NCI-H748 (cell line): Measurements from ENCODE around the gene KCNS3.

Experiments used
- DNase-seq: peaks from one replicate; lab custom pipeline; 2025; ENCODE audit not compliant: unreplicated experiment; lab: John Stamatoyannopoulos, UW

KCNS3 gene, protein sequence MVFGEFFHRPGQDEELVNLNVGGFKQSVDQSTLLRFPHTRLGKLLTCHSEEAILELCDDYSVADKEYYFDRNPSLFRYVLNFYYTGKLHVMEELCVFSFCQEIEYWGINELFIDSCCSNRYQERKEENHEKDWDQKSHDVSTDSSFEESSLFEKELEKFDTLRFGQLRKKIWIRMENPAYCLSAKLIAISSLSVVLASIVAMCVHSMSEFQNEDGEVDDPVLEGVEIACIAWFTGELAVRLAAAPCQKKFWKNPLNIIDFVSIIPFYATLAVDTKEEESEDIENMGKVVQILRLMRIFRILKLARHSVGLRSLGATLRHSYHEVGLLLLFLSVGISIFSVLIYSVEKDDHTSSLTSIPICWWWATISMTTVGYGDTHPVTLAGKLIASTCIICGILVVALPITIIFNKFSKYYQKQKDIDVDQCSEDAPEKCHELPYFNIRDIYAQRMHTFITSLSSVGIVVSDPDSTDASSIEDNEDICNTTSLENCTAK

DNA sequence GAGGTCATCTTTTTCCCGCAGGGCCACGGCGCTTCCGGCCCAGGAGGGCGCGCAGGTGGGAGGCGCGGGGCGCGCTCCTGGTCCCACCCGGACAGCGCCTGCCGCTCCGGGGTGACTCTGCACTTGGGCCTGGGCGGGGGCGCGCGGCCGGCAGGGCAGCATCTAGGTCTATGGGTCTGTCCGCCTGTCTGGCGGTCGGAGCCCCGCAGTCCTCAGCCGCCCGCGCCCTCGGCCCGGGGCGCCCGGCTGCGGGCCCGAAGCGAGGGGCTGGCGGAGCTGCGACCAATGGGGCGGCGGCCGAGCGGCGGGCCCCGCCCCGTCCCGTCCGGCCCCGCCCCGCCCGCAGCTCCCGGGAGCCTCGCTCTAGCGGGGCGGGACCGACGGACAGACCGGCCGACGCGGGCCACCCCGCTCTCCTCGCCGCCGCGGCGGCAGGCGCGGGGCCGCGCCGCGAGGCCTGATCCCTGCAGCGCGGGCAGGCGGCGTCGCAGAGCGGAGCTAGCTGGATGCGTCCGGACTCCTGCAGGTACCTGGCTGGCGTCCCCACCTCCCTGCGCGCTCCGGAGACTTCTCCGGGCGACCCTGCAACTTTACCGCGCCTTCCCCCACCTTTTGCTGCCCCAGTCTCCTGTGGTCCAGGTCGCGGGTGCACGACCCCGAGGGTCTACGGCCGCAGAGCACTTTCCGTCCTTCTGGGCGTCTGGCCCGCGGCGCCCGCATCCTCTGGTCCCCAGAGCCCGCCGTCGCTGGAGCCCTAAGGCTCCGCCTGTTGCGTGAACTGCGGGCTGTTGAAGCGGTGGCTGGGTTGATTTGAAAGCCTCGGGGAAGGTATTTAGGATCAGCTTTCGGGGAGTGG lies at the start of gene KCNS3:
Gene KCNS3 (plus strand): TSS at position 387 of the 856 bp plus-strand sequence. CDS start 52,342 bp downstream, outside the sequence.
- DNase-seq, result peak; percentile 73

DNA sequence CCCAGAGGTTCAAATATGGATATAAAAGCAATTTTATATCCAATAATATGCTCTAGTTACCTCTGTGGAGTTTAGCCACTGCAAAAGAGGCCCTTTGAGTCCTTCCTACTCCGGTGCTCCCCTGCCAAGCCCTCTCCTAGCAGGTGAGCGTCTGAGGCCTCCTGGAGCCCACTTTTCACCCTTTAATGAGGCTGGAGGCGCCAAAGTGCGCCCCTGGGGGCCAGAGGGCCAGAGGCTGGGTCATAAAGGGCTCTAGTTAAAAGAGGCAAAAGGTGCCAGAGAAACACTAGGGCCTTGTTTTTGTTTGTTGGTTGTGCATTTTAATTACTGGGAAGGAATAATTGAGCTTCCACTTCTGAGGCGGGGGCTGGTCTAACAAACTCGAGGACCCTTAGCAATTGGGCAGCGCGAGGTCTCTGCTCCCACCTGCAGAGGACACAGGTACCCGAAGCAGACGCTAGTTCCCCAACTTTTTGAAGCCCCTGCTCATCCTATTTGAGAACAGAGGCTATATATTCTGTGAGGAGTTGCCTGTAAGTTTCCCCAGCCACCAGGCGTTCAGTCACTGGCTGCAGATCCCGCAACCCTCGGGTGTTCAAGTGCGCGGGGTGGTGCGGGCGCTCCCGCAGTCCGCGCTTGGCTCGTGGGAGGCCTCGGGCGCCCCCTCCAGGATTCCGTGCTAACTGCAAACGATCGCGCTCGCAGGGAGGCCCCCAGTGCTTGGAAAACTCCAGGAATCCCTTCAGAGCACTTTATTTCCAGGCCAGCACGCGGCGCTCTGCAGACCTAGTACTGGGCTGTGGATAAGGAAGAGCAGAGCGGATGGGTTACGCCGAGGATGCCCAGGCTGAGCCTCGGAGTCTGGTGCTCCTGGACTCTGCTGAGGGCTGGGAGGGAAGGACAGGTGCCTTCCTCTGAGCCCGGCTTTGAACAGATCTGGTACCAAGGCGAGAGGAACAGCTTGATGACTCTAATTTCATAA lies 48.1 kb upstream of the KCNS3 start:
- DNase-seq, result peak; percentile 50

DNA sequence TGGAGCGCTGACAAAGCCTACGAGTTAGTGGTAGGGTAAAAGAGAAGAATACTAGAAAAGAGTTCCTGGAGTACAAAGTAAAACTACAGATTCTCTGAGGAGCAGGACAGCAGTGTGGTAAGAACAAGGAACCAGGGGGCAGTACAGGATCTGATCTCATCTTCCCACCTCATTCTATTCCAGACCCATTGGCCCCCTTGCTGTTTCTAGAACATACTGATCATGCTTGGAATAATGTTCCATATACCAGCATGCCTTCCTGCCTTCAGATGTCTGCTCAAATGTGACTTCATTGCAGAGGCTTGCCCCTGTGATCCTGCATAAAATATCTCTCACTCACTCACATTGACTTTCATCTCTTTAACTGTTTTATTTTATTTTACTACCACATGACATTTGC lies 43.0 kb upstream of the KCNS3 start:
- no peak for DNase-seq

DNA sequence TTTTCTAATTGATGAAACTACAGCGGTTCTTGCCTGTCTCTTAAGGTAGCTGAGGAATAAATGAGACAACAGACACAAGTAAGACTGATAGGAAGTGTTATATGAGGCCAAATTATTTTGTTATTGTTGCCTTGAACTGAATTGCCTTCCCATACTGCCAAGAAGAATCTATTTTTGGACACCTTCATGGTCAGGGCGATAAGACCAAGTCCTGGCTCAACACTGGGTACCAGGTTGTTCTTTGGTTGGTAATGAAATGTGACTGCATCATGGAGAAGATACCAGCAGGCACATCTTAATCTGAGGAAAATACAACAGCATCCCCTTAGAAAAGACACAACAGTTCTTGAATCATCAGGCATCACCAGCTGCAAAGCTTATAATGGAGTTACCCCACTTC lies 38.5 kb upstream of the KCNS3 start:
- DNase-seq, result no peak

DNA sequence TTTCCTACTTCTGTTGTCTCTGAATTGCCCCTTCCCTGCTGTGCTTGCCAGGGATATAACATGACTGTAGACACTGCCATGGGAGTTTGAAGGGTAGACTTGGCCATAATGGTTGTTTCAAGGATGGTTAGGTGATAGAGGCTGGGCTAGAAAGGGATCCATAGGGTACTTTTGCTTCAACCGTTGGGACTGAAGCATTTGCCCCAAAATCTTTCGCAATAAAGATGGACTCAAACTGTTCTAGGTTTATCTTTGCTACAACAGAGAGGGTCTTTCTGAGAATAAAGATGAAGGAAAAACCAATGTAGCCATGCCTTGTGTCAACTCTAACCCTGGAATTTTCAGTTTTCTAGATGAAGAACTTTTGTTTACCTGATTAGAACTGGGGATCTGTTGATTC lies 35.0 kb upstream of the KCNS3 start:
- DNase-seq, result no peak

DNA sequence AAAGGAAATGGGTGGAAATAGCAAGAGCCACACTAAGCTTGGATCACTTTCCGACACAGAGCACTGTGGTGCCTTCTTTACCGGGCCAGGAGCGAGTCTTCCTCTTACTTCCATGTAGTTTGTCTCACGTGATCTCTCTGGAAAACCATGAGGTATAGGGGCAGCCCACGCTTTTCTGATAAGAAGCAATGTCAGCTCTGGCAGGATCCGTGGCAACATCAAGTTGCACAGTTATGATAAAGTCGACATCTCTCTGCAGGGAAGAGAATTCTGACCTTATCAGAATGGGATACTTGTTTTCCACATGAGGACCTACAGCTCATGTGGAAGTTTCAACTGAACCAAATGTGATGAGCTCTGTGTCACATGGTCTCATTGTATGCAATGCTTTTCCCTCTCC lies 32.7 kb upstream of the KCNS3 start:
- no peak for DNase-seq

DNA sequence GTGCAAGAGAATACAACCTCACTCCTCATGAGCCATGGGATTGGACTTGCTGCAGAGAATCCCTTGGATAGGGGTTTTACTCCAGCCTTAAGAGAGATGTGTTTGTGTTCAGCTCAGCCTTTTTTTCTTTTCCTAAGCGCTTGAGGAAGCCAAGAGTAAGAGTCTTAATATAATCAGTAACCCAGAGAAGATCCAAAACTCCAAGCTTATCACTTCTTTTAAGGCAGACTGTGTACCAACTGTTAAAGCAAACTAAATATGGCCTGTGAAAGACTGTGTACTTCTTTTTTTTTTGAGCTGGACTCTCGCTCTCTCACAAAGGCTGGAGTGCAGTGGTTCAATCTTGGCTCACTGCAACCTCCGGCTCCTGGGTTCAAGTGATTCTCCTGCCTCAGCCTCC lies 31.8 kb upstream of the KCNS3 start:
- no peak for DNase-seq

DNA sequence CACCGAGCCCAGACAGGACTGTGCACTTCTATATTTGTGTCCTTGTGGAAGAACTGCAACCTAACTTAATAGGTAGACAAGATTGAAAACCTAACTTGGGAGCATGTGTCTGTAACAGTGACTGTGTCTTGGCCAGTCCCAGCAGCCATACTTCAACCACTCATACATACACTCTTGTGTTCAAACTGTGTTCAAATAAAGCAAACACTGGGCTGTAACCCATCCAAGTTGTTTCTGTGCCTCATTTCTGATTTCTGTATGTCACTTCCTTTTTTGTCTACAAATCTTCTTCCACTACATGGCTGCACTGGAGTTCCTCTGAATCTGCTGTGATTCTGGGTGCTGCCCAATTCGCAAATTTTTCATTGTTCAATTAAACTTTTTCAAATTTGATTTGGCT lies 31.2 kb upstream of the KCNS3 start:
- no peak for DNase-seq

DNA sequence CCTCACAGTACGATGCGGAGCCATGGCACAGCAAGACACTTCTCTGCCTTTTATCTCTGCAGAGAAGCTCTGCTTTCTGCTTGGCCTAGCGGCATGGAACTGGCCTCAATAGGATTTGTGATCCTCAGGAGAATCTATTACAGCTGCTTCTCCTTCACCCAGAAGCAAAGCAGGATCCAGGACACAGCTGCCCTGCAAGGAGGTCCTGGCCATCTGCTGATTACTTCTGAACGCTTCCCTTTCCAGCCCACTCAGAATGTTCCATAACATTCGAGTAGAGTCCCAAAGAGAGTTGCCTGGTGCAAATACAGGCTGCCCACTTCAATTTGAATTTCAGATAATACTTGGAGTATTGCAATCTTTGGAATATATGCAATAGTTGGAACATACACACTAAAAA lies 29.2 kb upstream of the KCNS3 start:
- DNase-seq, result no peak

DNA sequence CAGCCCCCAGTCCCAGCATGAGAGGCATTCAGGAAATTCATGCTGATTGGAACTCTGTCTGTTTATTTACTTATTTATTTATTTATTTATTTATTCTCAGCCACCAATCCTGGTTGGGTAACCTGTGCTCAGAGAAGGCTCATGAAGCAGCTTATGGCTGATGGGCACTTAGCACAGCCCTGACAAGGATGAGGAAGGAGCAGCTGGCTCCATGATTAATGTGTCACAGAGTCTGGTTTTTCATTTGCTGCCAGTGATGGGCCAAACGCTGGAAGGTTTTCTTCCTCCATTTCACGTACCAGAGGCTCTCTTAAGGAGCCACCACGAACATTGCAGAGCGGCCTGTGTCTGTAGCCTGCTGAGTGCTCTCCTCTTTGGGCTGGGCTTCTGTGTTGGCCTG lies 28.3 kb upstream of the KCNS3 start:
- no peak for DNase-seq

DNA sequence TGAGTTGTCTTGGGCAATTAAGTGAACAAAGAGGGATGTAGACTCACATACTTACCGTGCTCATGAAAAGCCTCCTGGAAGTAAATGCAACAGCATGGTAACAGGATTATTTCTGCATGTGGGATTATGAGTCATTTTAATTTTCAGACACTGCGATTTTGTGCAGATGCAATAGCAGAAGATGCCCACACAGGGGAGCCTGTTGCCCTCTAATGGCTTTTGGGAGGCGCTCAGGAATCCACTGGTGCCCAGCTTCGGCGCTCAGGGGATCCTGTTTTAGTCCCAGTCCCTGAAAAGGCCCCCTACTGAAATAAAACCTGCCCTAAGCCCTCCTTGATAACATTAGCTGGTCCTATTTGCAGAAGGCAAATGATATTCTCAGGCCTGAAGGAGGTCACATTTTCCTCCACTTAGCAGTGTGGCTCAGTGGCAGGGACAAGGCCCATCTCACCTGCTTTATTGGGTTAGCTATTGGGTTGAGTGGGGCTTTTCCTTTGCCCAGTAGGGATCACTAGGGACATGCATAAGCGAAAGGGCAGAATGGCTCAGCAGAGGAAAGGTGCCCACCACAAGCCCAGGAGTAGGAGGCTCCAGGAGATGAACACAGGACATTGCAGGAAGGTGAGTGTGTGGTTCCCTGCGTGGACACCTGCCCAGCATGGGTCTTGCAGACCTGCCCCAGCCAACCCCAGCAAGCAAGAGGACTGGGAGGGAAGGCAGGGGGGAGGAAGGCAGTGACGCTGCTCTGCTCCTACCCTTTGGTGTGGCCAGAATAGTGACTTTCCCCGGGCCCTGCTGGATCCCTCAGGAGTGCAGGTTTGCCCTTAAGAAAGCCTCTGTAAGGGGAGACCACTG lies 26.5 kb upstream of the KCNS3 start:
- DNase-seq, result peak; percentile 66

DNA sequence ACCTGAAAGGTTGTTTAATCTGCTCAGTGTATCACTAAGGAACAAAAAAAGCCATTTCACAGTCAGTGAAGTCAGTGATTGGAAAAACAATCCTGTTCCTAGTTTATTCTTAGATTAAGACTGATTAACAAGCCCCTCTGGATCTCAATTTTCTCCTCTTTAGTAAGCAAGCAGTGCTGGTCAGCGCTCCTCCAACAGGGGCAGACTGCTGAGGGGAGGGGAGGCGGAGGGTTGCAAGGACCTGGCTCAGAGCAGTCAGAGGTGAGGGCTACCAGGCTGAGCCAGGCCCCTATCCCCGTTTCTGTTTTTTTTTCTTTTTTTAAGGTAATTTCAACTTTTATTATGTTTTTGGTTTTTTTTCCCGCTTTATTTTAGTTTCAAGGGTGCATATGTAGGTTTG lies 24.7 kb upstream of the KCNS3 start:
- no peak for DNase-seq

DNA sequence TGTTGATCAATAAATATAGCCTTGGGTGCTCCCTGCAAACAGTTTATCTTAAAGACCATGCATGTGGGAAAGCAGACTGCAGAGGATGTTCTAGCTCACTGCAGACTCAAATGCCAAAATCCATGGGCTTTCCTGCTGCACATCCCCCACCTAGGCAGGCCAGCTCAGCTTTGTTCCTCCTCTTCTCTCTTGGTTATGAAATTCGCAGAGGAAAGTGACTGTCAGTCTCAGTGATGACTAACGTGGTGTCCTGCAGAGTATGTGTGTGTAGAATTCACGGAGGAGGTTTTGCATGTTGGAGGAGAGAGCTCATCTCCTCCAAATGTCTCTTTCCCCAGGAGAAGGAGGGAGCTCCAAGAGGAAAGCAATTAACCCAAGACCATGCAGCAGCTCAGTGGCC lies 21.4 kb upstream of the KCNS3 start:
- DNase-seq, result peak; percentile 21

DNA sequence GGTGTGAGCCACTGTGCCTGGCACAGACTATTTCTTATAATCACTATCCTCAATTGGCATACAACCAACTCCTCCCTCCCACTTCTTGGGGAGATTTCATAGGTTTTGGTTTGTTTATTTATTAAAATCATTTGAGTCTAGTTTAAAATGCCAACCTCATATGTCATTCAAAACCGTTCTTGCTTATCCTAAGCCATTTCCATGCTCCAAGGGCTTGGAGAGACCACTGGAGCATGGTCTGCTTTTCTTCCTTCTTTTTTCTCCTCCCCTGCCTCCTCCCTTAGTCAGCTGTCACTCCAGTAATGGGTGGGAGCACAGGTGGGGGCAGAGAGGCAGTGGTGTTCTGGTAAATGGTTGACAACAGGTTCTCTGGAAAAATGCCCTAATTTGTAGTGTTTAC lies 20.4 kb upstream of the KCNS3 start:
- DNase-seq, result no peak

DNA sequence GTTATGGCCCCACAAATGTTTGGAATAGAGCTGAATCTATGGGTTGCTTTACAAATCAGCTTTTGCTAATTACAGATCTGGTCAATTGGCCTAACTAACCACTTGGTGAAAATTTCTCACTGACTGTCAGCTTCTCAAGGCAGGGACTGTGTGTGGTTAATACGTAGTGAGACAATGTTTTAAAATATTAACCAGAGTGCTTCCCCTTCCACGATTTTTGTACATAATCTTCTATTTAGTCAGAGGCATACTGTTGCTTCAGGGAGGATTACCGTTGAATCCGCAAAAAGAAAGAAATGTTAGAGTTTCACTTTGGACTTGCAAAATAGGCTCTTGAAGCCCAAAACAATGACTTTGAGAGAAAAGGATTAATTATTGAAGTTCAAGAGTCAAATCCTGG lies 14.9 kb upstream of the KCNS3 start:
- DNase-seq, result no peak

DNA sequence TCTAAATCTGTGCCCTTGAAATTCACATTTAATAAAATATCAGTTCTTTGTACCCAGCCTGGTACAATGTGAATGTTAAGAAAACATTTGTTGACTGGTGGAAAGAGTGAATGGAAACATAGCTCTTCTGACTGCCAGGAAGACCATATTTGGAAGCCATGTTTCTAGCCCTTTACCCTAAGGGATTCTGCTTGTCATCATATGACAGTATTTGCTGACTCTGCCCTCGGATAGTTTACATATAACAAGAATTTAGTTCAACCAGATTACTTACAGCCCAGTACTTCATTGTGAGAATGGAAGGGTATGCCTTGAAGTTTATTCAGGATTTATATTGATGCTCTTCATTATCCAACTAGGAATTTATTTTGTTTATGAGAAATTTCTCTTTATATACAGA lies 13.8 kb upstream of the KCNS3 start:
- no peak for DNase-seq

DNA sequence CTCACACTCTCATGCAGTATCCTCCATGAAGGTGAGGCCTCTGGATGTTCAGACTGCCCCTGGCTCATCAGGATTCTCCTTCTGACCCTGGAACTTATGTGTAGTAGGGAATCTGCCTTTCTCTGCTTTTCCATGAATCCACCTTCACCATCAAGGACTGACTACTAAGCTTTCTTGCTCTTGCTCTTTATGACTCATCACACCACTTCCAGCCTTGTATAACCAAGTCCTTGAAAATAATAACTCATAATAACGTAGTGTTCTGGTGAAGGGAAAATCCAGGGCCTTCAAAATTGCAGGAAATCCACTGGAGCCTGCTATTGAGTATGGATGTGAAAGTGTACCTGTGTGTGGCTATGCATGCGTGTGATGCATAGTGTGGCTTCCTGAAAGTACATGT lies 11.3 kb upstream of the KCNS3 start:
- DNase-seq, result no peak

DNA sequence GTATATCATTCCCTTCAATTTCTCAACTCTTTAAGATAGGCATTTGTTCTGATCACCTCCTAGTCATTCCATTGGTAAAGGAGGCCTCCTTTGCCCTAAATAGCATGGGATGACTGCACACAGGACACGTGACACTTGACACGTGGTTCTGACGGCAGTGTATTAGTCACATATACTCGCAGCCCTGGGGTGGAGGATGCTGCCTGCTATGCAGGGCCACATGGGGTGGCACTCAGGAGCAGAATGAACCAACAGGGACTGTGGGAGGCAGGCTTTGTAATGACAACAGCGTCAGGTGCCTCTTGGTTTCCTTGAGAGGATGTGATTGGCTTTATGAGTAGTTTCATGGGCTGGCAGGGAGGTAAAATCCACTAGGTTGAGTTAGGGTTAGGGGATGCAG lies 9.3 kb upstream of the KCNS3 start:
- DNase-seq, result no peak

DNA sequence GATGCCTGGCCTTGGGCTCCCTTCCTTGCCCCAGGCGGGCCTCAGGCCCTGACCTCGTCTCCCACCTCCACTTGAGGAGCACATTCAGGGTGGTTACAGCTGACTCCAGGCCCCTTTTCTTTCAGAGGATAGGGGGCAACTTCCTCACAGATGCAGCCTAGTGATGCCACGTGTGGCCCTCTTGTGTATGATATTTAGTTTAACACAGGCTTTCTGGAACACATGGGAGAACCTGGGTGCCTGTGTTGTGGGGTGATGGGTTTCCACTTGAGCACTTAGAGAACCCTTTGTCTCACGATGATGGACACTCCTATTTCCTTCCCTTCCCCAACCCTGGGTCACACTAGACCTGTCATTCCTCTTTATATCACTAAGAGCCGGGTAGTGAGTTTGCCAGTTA lies 6.8 kb upstream of the KCNS3 start:
- DNase-seq, result no peak

DNA sequence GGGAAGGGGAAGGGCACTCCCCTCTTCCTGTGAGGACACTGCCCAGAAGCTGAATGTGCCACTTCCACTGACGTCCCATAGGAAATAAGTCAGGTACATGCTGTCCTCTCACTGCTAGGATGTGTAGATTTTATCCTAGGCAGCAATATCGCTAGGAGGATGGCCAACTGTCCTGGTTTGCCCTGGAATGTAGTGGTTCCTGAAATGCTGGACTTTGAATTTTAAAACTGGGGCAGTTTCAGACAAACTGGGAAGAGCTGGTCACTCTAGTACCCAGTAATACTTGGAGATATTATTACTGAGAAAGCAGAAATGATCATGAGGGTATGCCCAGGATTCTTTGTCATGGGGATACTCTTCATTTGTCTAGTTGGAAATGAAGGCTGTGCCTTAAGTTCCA lies 5.4 kb upstream of the KCNS3 start:
- DNase-seq, result no peak
